ENCODE measurements around the gene PDE1C.

PDE1C gene

GRCh38 chr7:31761646-31762045 lies 308.6 kb downstream of the PDE1C start:
- DNase-seq, result no peak

- no peak for DNase-seq
These were observed 311.5 kb downstream of the PDE1C start for GRCh38 chr7:31758755-31759154.

GRCh38 chr7:31751726-31752125 lies 318.5 kb downstream of the PDE1C start:
- no peak for DNase-seq

- no peak for DNase-seq
These were observed 322.1 kb downstream of the PDE1C start for GRCh38 chr7:31748084-31748483.

DNA sequence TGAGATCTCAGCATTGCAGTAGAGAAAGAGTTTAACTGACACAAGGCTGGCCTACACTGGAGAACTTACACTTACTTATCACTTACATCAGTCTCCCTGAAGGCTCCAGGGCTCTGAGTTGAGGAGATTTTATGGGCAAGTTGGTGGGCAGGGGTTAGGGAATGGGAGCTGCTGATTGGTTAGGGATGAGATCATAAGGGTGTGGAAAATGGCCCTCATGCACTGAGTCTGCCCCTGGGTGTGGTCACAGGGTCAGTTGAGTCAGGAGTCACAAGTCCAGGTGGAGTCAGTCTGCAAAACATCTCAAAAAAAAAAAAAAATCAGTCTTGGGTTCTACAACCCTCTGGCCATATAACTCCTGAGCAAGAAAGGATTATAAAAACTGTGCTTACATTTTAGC lies 322.7 kb downstream of the PDE1C start:
- DNase-seq, result no peak

- peak; percentile 50 for DNase-seq
These were observed 325.8 kb downstream of the PDE1C start for GRCh38 chr7:31744294-31744874.

DNA sequence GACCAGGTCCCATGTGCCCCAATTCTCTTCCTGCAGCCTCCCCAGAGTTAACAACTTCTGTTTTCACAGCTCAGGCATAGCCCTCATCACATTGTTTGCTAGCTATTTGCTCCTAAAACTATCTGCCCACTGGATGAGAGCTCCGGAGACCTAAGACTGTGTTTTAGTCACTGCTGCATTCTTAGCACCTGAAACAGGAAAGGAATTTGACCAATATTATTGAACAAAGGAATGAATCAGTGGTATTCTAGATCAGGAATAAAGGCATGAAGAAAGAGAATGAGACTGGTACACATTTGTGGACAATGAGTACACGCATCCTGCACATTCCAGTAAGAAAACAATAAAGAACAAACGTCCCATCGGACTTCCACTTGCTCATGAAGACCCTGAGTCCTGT lies 328.4 kb downstream of the PDE1C start:
- DNase-seq, result no peak

DNA sequence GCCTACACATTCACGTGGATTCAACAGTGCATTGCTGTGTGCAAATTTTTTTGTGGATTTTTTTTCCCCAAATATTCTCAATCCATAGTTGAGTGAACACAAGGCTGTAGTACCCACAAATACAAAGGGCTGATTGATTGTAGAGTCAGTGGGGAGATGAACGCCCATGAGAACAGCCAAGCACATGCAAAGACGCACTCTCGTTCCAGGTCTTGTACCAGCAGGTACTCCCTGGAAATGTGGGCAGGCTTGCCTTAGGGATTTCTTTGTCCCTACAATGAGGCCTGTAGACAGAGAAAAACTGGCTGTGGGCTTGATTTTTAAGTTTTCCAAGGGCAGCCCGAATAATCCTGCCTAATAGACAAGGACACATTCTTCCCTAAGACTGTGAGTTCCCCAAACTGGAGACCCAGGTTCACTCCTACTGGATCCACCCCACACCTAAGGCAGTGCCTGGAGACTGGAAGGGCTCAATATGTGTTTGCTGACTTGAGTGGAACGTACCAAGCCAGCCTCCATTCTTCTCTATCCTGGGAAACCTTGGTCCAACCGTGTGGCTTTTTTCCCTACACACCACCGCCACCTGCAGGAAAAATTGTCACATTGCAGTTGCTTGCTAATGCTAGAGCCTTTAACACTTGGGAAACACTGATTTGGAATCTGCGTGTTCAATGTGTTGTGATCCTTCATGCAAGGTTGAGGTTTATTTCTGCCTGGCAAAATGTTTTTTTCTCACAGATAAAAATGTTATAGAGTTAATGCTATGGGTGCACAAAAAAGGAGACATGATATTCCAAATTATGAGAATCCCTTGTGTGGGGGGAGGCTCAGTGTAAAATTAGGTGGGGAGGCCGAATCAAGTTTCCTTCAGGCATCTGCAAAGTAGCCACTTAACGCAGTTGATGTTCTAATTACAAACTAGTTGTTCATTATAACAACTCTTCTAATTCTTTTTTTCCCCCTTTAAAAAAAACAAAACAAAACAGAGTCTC lies 333.9 kb downstream of the PDE1C start:
- peak; percentile 39 for DNase-seq

DNA sequence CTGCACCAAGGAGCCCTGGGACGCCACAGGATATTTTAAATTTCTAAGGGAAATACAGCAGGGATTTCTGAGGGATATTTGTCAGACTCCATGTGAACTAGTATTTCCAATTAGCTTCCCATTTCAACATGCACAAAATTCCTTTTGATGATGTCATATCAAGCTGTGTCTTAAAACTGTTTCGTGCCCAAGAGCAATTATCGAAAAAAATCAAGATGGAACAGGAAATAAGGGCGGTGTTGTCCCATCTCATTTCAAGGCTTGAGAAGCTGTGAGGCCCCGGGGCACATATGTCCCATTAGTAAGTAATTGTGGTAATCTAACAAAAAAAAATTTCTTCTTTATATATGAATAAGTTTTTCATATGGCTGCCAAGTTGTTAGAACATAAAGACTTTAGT lies 335.8 kb downstream of the PDE1C start:
- no peak for DNase-seq

DNA sequence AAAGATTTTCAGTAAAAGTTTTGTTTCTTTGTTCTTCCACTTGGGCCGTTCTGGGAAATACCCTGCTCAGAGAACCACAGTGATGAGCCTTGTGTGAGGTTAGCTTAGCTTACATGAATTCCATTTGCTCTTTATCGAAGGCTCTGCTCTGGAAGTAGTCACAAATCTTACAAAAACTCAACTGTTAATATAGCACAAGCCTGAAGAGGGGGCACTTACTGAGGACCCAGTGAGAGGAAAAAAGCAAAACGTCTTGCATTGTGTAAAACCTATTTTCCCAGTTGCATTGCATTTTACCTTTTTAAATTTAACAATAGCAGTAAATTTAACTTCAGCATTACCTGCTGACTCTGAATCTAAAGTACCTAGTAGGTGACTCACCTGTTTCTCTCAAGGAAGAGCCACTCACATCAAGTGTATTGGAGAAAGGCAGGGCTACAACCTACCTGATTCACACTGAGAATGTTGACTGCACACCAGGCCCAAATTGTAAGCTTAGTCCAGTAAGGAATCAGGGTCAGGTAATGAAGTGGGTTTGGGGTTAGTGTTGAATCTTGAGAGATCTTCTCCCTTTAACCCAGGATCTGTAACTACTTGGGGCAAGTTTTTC lies 340.9 kb downstream of the PDE1C start:
- DNase-seq, result no peak

DNA sequence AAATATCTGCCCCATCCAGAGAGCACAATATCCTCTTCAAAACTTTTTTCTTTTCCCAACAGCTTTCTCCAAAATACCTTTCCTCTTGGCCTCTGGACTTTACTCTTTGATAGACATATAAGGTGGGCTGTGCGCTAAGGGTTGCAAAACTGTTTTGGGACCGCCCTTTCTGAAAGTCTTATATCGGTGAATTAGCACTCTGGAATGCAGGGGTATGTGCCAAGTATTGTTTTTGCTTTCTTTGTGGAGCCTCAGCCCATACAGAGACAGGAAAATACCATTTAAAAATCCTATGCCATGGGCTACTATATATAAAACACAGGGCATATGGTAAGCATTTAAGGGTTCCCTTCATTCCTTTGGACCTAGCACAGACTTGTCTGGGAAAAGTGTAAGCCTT lies 345.5 kb downstream of the PDE1C start:
- DNase-seq, result no peak

GRCh38 chr7:31720366-31720765 lies 349.8 kb downstream of the PDE1C start:
- DNase-seq, result no peak

DNA sequence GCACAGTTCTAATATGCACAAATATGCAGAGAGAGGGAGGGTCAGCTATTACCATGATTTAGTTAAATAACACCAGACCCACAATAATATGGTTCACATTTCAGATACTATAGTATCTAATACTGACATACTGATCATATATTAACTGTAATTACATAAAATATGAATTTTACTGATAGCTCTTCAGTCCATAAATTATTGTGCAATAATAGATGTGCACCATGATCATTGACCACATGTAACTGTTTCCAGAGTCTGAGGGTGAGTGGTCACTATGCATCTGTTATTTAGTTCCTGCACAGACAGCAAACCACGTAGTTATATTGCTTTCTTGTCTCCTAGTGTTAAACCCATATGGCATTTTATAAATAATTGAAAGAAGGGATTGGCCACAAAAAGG lies 353.9 kb downstream of the PDE1C start:
- DNase-seq, result no peak

DNA sequence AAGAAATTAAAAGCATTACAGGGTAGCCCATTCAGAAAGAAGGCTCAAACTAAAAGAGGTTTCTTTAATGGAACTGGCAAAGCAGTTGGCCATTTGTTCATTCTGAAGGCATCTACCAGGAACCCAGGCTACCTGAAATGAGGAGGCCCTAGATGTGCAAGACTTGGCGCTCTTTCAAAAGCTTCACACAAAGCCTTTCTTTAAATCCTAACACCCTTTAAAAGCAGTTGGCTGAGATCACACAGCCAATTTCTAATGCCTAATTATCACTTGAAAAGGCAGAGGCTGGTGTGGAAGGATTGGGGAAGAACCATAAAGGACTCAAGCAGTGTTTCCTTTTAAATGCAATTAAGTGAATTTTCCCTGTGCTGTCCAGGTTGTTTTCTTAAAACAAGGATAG lies 360.0 kb downstream of the PDE1C start:
- DNase-seq, result no peak

- no peak for DNase-seq
These were observed 363.1 kb downstream of the PDE1C start for GRCh38 chr7:31707089-31707488.

DNA sequence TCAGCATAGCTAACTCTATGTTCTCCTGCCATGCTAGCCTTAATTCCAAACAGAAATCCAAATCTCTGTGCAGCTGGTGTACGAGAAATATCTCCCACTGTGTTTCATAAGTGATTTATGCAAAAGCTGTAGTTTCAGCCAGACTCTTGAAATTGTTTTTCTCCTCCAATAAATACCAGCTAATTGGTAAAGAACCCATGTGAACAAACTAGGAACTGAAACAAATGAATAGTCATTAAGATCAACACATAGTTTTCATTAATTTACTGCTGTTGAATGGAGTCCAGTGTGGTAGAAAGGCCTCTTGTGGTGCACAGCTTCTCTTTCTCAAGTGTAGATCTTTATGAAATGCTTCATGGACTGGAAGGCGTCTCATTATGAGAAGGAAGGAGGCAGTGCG lies 364.8 kb downstream of the PDE1C start:
- no peak for DNase-seq

GRCh38 chr7:31702354-31702753 lies 367.9 kb downstream of the PDE1C start:
- no peak for DNase-seq
